ENCODE measurements around the gene SCYL1. TPM values are rescaled to one million over a fixed set of nuclear protein-coding genes. Genes with fewer than 3 reads are reported as not detected.
A peak's percentile ranks its signal among the peaks of the same experiment; 100 is the strongest.

Gene SCYL1
- total and polyA plus RNA-seq, 12 donors = 52.3 to 395 (median 148) TPM

DNA sequence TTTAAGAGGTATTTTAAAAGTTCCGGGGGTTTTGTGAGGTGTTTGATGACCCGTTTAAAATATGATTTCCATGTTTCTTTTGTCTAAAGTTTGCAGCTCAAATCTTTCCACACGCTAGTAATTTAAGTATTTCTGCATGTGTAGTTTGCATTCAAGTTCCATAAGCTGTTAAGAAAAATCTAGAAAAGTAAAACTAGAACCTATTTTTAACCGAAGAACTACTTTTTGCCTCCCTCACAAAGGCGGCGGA, 26.2 kb upstream of the SCYL1 start:
- Histone ChIP-seq H3K27me3 (no peaks in the 10 kb centered on the region), H3K27ac (peak overlapping the region; percentile 97 to 99 (median 97)), H3K36me3 (replicated peaks in 1 of 2) (peaks cover 0 to 36% of the 10 kb centered on the region in 2 donors), H3K4me3 (peak overlapping the region in 2 of 4 donors; percentile 78 to 88), H3K4me1 (replicated peaks in 1 of 2) (peaks cover 35 to 36% of the 10 kb centered on the region in 2 donors), H3K9me3 (replicated peaks in 1 of 3) (no peaks in the 10 kb centered on the region)
- TF ChIP-seq CTCF (IDR thresholded peaks at IDR 0.05) = no peak
- no peak for TF ChIP-seq POLR2A (IDR thresholded peaks at IDR 0.05)
- 0 to 1% (median 0%) methylated on average over 6 of the region's 6 CpGs for WGBS, 4 donors
- no peak for DNase-seq
- intact Hi-C loops (cut with DNase I) = loop anchor here in 1 of 2 donors (5.0 kb wide), 1 partner anchor 76 kb away; the partner anchor contains the start of gene NEAT1

DNA sequence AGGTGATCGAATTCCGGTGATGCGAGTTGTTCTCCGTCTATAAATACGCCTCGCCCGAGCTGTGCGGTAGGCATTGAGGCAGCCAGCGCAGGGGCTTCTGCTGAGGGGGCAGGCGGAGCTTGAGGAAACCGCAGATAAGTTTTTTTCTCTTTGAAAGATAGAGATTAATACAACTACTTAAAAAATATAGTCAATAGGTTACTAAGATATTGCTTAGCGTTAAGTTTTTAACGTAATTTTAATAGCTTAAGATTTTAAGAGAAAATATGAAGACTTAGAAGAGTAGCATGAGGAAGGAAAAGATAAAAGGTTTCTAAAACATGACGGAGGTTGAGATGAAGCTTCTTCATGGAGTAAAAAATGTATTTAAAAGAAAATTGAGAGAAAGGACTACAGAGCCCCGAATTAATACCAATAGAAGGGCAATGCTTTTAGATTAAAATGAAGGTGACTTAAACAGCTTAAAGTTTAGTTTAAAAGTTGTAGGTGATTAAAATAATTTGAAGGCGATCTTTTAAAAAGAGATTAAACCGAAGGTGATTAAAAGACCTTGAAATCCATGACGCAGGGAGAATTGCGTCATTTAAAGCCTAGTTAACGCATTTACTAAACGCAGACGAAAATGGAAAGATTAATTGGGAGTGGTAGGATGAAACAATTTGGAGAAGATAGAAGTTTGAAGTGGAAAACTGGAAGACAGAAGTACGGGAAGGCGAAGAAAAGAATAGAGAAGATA, 25.7 kb upstream of the SCYL1 start, which contains the start of gene MALAT1:
MALAT1 (plus strand) TSS at position 69 of the 736 bp plus-strand sequence.
- H3K27ac ChIP-seq = peak within 1 kb of the TSS; percentile 97 to 99 (median 97)
- peak; percentile 92 to 98 (median 94) for DNase-seq
- no peaks in the 10 kb centered on the region for H3K27me3 ChIP-seq
- peaks cover 30 to 31% of the 10 kb centered on the region in 2 donors for H3K4me1 ChIP-seq (replicated peaks in 1 of 2)
- H3K4me3 ChIP-seq = peak within 1 kb of the TSS; percentile 78 to 96 (median 90)
- intact Hi-C loops (cut with DNase I) = loop anchor here in 1 of 2 donors (5.0 kb wide), 1 partner anchor 77 kb away; the partner anchor contains the start of gene NEAT1
- WGBS, 4 donors = 0 to 1% (median 1%) methylated on average over 24 of the region's 24 CpGs
- peaks cover 0 to 40% of the 10 kb centered on the region in 2 donors for H3K36me3 ChIP-seq (replicated peaks in 1 of 2)
- no peaks in the 10 kb centered on the region for H3K9me3 ChIP-seq (replicated peaks in 1 of 3)
- TF ChIP-seq CTCF (IDR thresholded peaks at IDR 0.05) (peak in 1 of 6 experiments; percentile 28), POLR2A (IDR thresholded peaks at IDR 0.05) (peak; percentile 100)

DNA sequence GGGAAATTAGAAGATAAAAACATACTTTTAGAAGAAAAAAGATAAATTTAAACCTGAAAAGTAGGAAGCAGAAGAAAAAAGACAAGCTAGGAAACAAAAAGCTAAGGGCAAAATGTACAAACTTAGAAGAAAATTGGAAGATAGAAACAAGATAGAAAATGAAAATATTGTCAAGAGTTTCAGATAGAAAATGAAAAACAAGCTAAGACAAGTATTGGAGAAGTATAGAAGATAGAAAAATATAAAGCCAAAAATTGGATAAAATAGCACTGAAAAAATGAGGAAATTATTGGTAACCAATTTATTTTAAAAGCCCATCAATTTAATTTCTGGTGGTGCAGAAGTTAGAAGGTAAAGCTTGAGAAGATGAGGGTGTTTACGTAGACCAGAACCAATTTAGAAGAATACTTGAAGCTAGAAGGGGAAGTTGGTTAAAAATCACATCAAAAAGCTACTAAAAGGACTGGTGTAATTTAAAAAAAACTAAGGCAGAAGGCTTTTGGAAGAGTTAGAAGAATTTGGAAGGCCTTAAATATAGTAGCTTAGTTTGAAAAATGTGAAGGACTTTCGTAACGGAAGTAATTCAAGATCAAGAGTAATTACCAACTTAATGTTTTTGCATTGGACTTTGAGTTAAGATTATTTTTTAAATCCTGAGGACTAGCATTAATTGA, 25.0 kb upstream of the SCYL1 start:
- Histone ChIP-seq H3K4me3 (peak overlapping the region; percentile 78 to 96 (median 90)), H3K4me1 (replicated peaks in 1 of 2) (peaks cover 23 to 27% of the 10 kb centered on the region in 2 donors), H3K36me3 (replicated peaks in 1 of 2) (peaks cover 0 to 47% of the 10 kb centered on the region in 2 donors), H3K27me3 (no peaks in the 10 kb centered on the region), H3K27ac (peak overlapping the region; percentile 97 to 99 (median 97)), H3K9me3 (replicated peaks in 1 of 3) (no peaks in the 10 kb centered on the region)
- DNase-seq = no peak
- 0 to 1% (median 0%) methylated on average over 3 of the region's 3 CpGs for WGBS, 4 donors
- TF ChIP-seq POLR2A (IDR thresholded peaks at IDR 0.05) (no peak), CTCF (IDR thresholded peaks at IDR 0.05) (peak in 1 of 6 experiments; percentile 6)
- intact Hi-C loops (cut with DNase I) = loop anchor here in 1 of 2 donors (5.0 kb wide), 1 partner anchor 78 kb away; the partner anchor contains the start of gene NEAT1
